Fibroblast of villous mesenchyme (primary cell): ENCODE measurements around the gene FOXA1. TPM values are rescaled to one million over a fixed set of nuclear protein-coding genes. Genes with fewer than 3 reads are reported as not detected.
A peak's percentile ranks its signal among the peaks of the same experiment; 100 is the strongest.
"Not testable (repeated sequence)": the region's sequence is repeated elsewhere in the genome, so short reads cannot be mapped to it uniquely, and the experiment has no call there.

Experiments
- DNase-seq: peaks from one replicate; pipeline ENCODE4 v3.0.0-alpha.2; 2010; ENCODE audit warnings: low read depth
- H3K4me3 ChIP-seq: 2 replicates; pipeline ENCODE4 v1.5.1; 2011; ENCODE audit warnings: low read depth, mild to moderate bottlenecking, low read length
- CTCF ChIP-seq: IDR thresholded peaks from 2 replicates; pipeline ENCODE4 v1.5.1; 2012; ENCODE audit warnings: low read depth, mild to moderate bottlenecking, low read length; ENCODE audit not compliant: insufficient read depth
- total RNA-seq: library from RNA; depleted of rRNA; stranded (reverse); fragments of >200 nt; gene quantifications from 2 replicates; pipeline ENCODE4 v1.2.3, GENCODE V29; 2012

The FOXA1 gene
- total RNA-seq, 1 donor = not detected

- no peak for TF ChIP-seq CTCF
- no peak for DNase-seq
- no peak overlapping the region for H3K4me3 ChIP-seq
These were observed 35.7 kb downstream of the FOXA1 start for GRCh38 chr14:37559386-37559785.

GRCh38 chr14:37558740-37559139 is 36.3 kb downstream of the FOXA1 start:
- H3K4me3 ChIP-seq = no peak overlapping the region
- TF ChIP-seq CTCF = no peak
- no peak for DNase-seq

GRCh38 chr14:37555596-37555995 is 39.5 kb downstream of the FOXA1 start:
- not testable (repeated sequence) for DNase-seq, H3K4me3 ChIP-seq

- no peak for TF ChIP-seq CTCF
- DNase-seq = no peak
- H3K4me3 ChIP-seq = no peak overlapping the region
These were observed 41.0 kb downstream of the FOXA1 start for GRCh38 chr14:37553935-37554550.

- H3K4me3 ChIP-seq = no peak overlapping the region
- no peak for TF ChIP-seq CTCF
- no peak for DNase-seq
These were observed 43.9 kb downstream of the FOXA1 start for GRCh38 chr14:37551119-37551518.

GRCh38 chr14:37550511-37550910 is 44.5 kb downstream of the FOXA1 start:
- no peak for TF ChIP-seq CTCF
- peak; percentile 30 for DNase-seq
- H3K4me3 ChIP-seq = no peak overlapping the region

- TF ChIP-seq CTCF = no peak
- no peak overlapping the region for H3K4me3 ChIP-seq
- peak; percentile 56 for DNase-seq
These were observed 48.2 kb downstream of the FOXA1 start for GRCh38 chr14:37546621-37547447.
